Breast epithelium (tissue), 4 donors: ENCODE results near the gene SH3BP4. TPM values are rescaled to one million over a fixed set of nuclear protein-coding genes. Genes with fewer than 3 reads are reported as not detected.

ENCODE experiments used
- DNase-seq, 2 donors: peaks; one replicate each; pipeline ENCODE4 v3.0.0-alpha.2; 2019; ENCODE audit warnings: low spot score in 2 of 2
- H3K27ac ChIP-seq, 2 donors: fragments of 200-600 bp; sonication (generic) in 1 of 2; one replicate each; pipeline ENCODE4 v1.5.1; 2016 to 2019; ENCODE audit warnings: mild to moderate bottlenecking in 1 of 2
- H3K27me3 ChIP-seq, 2 donors: fragments of 200-600 bp; sonication (generic) in 1 of 2; one replicate each; pipeline versions ENCODE4 v1.5.1 to v1.6.0; 2017 to 2019; ENCODE audit warnings: control low read depth in 1 of 2, mild to moderate bottlenecking in 1 of 2
- H3K36me3 ChIP-seq: fragments of 200-600 bp; one replicate; pipeline ENCODE4 v1.5.1; 2019
- H3K4me1 ChIP-seq, 2 donors: fragments of 200-600 bp; sonication (generic); one replicate each; pipeline ENCODE4 v1.5.1; 2016 to 2019; ENCODE audit warnings: control low read depth in 1 of 2
- H3K4me3 ChIP-seq, 3 donors: fragments of 200-600 bp; sonication (generic); 1 replicate in 2 of 3; 2 replicates in 1 of 3; pipeline ENCODE4 v1.5.1; 2016 to 2019; ENCODE audit warnings: mild to moderate bottlenecking in 3 of 3, moderate library complexity in 2 of 3
- H3K9me3 ChIP-seq, 2 donors: fragments of 200-600 bp; sonication (generic) in 1 of 2; one replicate each; pipeline ENCODE4 v1.5.1; 2016 to 2019; ENCODE audit warnings: control low read depth in 1 of 2
- POLR2A ChIP-seq: fragments of 450-650 bp; IDR thresholded peaks from one replicate; pipeline ENCODE4 v1.6.1; 2016; ENCODE audit warnings: antibody characterized with exemption, mild to moderate bottlenecking, moderate library complexity
- POLR2AphosphoS5 ChIP-seq, 3 donors: sonication (generic); formaldehyde crosslinking; IDR thresholded peaks; one replicate each; pipeline ENCODE4 v1.6.1; 2017; ENCODE audit warnings: antibody characterized with exemption in 3 of 3
- intact Hi-C: fragments of 100-400 bp; cut with DNase I; formaldehyde crosslinking; loops from one replicate; pipeline ENCODE4 v1.15.1; 2023; ENCODE audit warnings: low total_unique reads
- total RNA-seq, 3 donors: library from RNA; depleted of rRNA; stranded (reverse); fragments of >200 nt; gene quantifications; one replicate each; pipeline ENCODE4 v1.1.0, GENCODE V29; 2016
- TF ChIP-seq, protein P1 (sequence below), 3 donors: fragments of 450-650 bp; IDR thresholded peaks; one replicate each; pipeline ENCODE4 v1.5.1; 2016 to 2017; ENCODE audit warnings: antibody characterized with exemption in 3 of 3, mild to moderate bottlenecking in 3 of 3, moderate library complexity in 3 of 3

The SH3BP4 gene
- total RNA-seq, 3 donors from 2014 or later: 28.5 to 73.6 (median 44.2) TPM

- TF ChIP-seq POLR2A (no peak), POLR2AphosphoS5 (IDR thresholded peaks at IDR 0.05) (no peak)
- TF ChIP-seq, protein P1, sequence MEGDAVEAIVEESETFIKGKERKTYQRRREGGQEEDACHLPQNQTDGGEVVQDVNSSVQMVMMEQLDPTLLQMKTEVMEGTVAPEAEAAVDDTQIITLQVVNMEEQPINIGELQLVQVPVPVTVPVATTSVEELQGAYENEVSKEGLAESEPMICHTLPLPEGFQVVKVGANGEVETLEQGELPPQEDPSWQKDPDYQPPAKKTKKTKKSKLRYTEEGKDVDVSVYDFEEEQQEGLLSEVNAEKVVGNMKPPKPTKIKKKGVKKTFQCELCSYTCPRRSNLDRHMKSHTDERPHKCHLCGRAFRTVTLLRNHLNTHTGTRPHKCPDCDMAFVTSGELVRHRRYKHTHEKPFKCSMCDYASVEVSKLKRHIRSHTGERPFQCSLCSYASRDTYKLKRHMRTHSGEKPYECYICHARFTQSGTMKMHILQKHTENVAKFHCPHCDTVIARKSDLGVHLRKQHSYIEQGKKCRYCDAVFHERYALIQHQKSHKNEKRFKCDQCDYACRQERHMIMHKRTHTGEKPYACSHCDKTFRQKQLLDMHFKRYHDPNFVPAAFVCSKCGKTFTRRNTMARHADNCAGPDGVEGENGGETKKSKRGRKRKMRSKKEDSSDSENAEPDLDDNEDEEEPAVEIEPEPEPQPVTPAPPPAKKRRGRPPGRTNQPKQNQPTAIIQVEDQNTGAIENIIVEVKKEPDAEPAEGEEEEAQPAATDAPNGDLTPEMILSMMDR (IDR thresholded peaks at IDR 0.05): no peak
- Histone ChIP-seq H3K27me3 (no peaks in the 10 kb centered on the region), H3K36me3 (no peaks in the 10 kb centered on the region), H3K9me3 (no peaks in the 10 kb centered on the region), H3K4me3 (no peak overlapping the region), H3K4me1 (peaks cover 0 to 9% of the 10 kb centered on the region in 2 donors), H3K27ac (no peak overlapping the region)
- intact Hi-C loops: no loop called here
- no peak for DNase-seq
These were observed 51.4 kb downstream of the SH3BP4 start for GRCh38 chr2:235003096-235003775.

- no peaks in the 10 kb centered on the region for H3K36me3 ChIP-seq
- H3K4me1 ChIP-seq: peaks cover 0 to 11% of the 10 kb centered on the region in 2 donors
- no peaks in the 10 kb centered on the region for H3K9me3 ChIP-seq
- no peak for DNase-seq
- TF ChIP-seq POLR2A (no peak), POLR2AphosphoS5 (IDR thresholded peaks at IDR 0.05) (no peak)
- TF ChIP-seq, protein P1 (IDR thresholded peaks at IDR 0.05): no peak
- H3K27ac ChIP-seq: no peak overlapping the region
- intact Hi-C loops: no loop called here
- H3K4me3 ChIP-seq: no peak overlapping the region
- no peaks in the 10 kb centered on the region for H3K27me3 ChIP-seq
These were observed 52.6 kb downstream of the SH3BP4 start for GRCh38 chr2:235004329-235004903.

DNA sequence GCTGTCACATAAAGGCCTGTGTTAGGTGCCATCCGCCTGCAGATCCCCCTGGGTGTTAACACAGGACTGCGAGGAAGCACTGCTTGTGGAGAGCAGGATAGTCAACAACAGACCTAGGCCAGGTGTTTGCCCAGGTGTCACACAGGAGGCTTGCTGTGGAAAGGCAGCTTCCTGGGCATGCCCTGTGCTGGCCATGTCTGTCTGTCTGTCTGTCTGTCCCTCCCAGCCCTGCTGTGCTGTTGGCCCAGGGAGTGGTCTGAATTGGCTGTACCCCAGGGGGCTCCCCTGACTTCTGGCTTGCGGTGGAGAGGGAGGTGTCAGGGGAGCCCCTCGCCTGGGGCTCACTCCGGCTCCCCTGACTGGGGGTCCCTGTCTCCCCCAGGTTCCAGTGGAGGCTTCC, 53.2 kb downstream of the SH3BP4 start:
- Histone ChIP-seq H3K4me3 (no peak overlapping the region), H3K36me3 (no peaks in the 10 kb centered on the region), H3K27me3 (no peaks in the 10 kb centered on the region), H3K9me3 (no peaks in the 10 kb centered on the region), H3K27ac (no peak overlapping the region), H3K4me1 (peaks cover 0 to 11% of the 10 kb centered on the region in 2 donors)
- no peak for TF ChIP-seq POLR2AphosphoS5 (IDR thresholded peaks at IDR 0.05)
- TF ChIP-seq, protein P1 (IDR thresholded peaks at IDR 0.05): no peak
- no peak for TF ChIP-seq POLR2A
- DNase-seq: no peak
- intact Hi-C loops: no loop called here

DNA sequence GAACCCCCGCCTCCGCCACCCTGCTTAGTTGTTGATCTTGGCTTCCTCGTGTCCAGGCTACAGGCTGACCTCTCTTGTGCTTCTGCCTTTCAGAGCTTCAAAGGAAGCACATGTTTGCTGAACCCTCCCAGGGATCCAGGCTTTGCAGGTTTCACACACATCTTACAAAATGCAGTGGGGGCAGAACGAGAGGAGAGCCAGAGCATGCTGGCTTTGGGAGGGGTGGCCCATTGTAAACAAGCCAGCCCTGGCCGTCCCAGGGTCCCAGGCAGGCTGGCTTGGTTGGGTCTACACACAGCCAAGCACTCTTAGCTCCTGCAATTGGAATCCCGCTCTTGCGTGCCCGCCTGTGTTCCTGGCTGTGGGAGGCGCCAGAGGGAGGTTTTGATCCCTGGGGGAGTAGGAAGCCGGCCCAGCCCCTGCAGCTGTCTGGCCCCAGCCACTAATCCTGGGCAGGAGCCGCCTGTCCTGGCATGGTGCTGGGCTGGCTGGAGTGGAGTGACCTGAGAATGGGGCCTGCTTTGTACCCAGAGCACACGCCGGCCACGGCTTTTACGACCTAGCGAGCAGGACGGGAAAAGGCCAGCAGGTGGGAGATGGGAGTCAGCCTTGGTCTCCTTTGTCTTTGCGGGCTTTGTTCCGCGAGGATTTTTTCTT, 53.9 kb downstream of the SH3BP4 start:
- intact Hi-C loops: no loop called here
- H3K4me1 ChIP-seq: peaks cover 0 to 11% of the 10 kb centered on the region in 2 donors
- no peaks in the 10 kb centered on the region for H3K27me3 ChIP-seq
- H3K27ac ChIP-seq: no peak overlapping the region
- DNase-seq: no peak
- no peaks in the 10 kb centered on the region for H3K9me3 ChIP-seq
- H3K4me3 ChIP-seq: no peak overlapping the region
- no peaks in the 10 kb centered on the region for H3K36me3 ChIP-seq
- TF ChIP-seq, protein P1 (IDR thresholded peaks at IDR 0.05): no peak

DNA sequence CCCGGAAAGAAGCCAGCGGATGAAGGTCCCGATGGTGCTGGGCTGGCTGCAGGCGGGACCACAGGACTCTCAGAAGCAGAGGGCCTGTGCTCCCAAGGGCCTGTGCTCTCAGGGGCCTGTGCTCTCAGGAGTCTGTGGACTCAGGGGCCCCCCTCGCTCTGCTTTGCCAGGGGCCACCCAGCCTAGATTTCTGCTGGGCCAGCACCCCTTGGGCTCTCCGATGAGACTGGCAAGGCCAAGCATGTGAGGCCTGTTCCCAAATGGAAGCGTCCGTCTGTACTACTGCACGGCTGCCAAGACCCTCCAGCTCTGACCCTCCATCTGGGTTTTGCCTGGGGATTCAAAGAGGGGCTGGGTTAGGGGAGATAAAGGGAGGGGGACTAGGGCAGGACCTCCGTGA, 54.6 kb downstream of the SH3BP4 start:
- Histone ChIP-seq H3K27me3 (no peaks in the 10 kb centered on the region), H3K36me3 (no peaks in the 10 kb centered on the region), H3K4me1 (peaks cover 0 to 11% of the 10 kb centered on the region in 2 donors), H3K9me3 (no peaks in the 10 kb centered on the region), H3K27ac (no peak overlapping the region), H3K4me3 (no peak overlapping the region)
- TF ChIP-seq POLR2AphosphoS5 (IDR thresholded peaks at IDR 0.05): no peak
- TF ChIP-seq POLR2A: no peak
- TF ChIP-seq, protein P1 (IDR thresholded peaks at IDR 0.05): no peak
- intact Hi-C loops: no loop called here
- DNase-seq: no peak
